HG03469 (cell line): ENCODE measurements around the gene CASS4.

Experiments
- ATAC-seq: cut with Tn5 transposase; IDR thresholded peaks from one replicate; pipeline ENCODE4 v1.9.1; 2021; ENCODE audit warnings: mild to moderate bottlenecking, moderate library complexity, moderate number of reproducible peaks; ENCODE audit not compliant: unreplicated experiment

Gene CASS4

DNA sequence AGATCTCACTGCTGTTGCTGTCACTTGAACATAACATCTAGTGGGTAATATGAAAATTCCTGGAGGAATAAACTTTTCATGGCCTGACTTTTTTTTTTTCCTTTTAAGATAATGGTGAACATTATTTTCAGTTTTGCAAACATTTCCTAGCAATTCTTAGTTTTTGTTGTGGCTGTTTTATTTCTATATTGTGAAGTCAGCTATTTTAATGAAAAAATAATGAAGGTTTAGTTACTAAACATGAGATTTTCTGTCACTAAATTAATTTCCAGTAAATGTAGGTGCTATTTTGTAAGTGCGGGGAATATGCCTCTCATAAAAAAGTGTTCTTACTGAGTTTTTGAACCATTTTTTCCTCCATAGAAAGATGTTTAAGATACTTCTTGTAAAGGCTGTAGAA is 89.1 kb downstream of the CASS4 start:
- no peak for ATAC-seq

DNA sequence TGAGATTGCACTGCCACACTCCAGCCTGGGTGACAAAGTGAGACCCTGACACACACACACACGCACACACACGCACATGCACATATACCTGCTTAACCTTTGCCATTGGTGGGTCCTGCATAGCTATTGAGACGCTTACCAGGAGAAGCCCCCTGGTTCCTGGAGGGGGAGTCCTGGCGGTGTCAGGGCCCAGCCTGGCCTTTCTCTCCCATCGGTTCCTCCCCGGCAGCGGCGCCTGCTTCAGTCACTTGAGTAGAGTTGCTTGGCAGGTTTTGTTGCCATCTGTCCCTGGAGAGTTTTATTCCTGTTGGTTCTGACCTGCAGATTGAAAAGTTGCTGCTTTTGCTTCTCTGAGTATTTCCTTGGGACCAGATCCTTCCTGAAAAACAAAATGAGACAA is 91.9 kb downstream of the CASS4 start:
- ATAC-seq, result no peak

DNA sequence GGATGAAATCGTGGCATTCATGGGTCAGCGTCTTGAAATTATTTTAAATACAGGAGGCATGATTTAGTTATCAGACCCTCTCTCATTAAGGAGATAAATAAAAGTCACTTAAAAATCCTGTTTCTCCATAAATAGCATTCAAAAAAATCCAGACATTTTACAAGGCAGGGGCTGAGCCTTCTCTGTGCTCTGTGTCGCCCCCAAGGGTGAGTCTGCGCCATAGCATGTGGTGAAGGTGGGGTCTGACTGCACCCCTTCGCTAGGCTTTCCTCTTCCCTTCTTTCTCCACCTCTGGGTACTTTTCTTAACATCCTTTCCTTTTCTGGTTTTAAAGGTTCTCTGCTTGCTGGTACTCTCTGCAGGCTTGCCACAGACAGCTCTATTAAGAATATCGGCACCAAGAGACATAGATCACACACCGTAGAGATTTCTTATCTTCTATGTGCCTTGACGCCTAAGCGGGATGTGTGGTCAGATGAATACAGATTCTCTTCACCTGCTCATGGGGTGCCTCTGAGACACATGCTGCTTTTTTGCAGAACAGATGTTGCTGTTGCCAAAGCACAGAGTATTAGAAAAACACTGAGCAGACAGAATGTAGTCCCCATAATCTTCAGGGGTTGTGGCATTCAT is 92.4 kb downstream of the CASS4 start:
- no peak for ATAC-seq

DNA sequence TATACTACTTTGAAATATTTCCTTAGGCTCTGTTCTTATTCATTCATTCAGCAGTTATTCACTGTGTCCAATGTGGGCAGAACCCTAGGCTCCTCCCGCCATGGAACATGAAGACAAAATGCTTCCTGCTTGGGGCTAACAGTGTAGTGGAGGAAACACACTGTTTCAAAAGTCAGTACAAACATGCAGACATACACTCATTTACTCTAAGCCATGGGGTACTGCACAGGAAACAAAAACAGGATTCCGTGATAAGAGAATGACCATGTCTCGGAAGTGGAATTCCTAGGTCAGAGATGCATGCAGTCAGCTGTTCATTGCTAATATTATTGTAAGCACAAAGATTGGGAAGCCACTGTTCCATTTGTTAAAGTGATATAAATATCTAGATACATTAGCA is 94.0 kb downstream of the CASS4 start:
- no peak for ATAC-seq
